ENCODE results near the gene B3GNT7. TPM values are rescaled to one million over a fixed set of nuclear protein-coding genes. Genes with fewer than 3 reads are reported as not detected.
"Not testable (repeated sequence)": the region's sequence is repeated elsewhere in the genome, so short reads cannot be mapped to it uniquely, and the experiment has no call there.

The B3GNT7 gene
- total and polyA plus RNA-seq, 7 experiments from 2014 or later, result 0.24 to 5.6 (median 0.95) TPM; not detected in 3

- CTCF ChIA-PET; H3K9me3 Mint-ChIP-seq; DNase-seq; H3K27me3 ChIP-seq (ENCODE audit: control insufficient read depth in 2 of 2, insufficient read depth in 2 of 2, low read length in 2 of 2); intact Hi-C loops (cut with micrococcal nuclease); H3K4me1 ChIP-seq (ENCODE audit: control insufficient read depth in 2 of 2, insufficient read depth in 2 of 2, low read length in 2 of 2); ATAC-seq; H3K36me3 ChIP-seq (ENCODE audit: control insufficient read depth in 2 of 3, insufficient read depth in 3 of 3, low read length in 3 of 3); H3K27ac ChIP-seq (ENCODE audit: low read depth, low read length); H3K4me3 ChIP-seq (ENCODE audit: low read length); POLR2A ChIA-PET; H3K4me3 Mint-ChIP-seq; H3K36me3 Mint-ChIP-seq; H3K27ac Mint-ChIP-seq; H3K9me3 ChIP-seq (ENCODE audit: control insufficient read depth in 2 of 3, low read length in 3 of 3): not testable (repeated sequence)
- H3K27me3 Mint-ChIP-seq, result peaks cover 0 to 25% (median 8%) of the 10 kb centered on the region in 5 donors
- H3K4me1 Mint-ChIP-seq, result peaks cover 8 to 16% (median 10%) of the 10 kb centered on the region in 7 donors
Observed at GRCh38 chr2:231401101-231401500, 5.6 kb downstream of the B3GNT7 start.

- CTCF ChIA-PET; H3K27ac Mint-ChIP-seq; H3K4me3 ChIP-seq (ENCODE audit: low read length); ATAC-seq; intact Hi-C loops (cut with micrococcal nuclease); H3K27ac ChIP-seq (ENCODE audit: low read depth, low read length); DNase-seq; H3K36me3 ChIP-seq (ENCODE audit: control insufficient read depth in 2 of 3, insufficient read depth in 3 of 3, low read length in 3 of 3); H3K4me1 ChIP-seq (ENCODE audit: control insufficient read depth in 2 of 2, insufficient read depth in 2 of 2, low read length in 2 of 2); H3K4me3 Mint-ChIP-seq; H3K9me3 ChIP-seq (ENCODE audit: control insufficient read depth in 2 of 3, low read length in 3 of 3); H3K9me3 Mint-ChIP-seq; H3K36me3 Mint-ChIP-seq; POLR2A ChIA-PET; H3K27me3 ChIP-seq (ENCODE audit: control insufficient read depth in 2 of 2, insufficient read depth in 2 of 2, low read length in 2 of 2): not testable (repeated sequence)
- H3K4me1 Mint-ChIP-seq, result peaks cover 8 to 23% (median 18%) of the 10 kb centered on the region in 7 donors
- peaks cover 0 to 14% (median 0%) of the 10 kb centered on the region in 5 donors for H3K27me3 Mint-ChIP-seq
Observed at GRCh38 chr2:231403421-231404182, 8.1 kb downstream of the B3GNT7 start.

- H3K27ac ChIP-seq (ENCODE audit: low read depth, low read length); intact Hi-C loops (cut with micrococcal nuclease); H3K9me3 Mint-ChIP-seq; H3K4me3 ChIP-seq (ENCODE audit: low read length); H3K27ac Mint-ChIP-seq; H3K4me1 ChIP-seq (ENCODE audit: control insufficient read depth in 2 of 2, insufficient read depth in 2 of 2, low read length in 2 of 2); H3K4me3 Mint-ChIP-seq; CTCF ChIA-PET; DNase-seq; H3K27me3 ChIP-seq (ENCODE audit: control insufficient read depth in 2 of 2, insufficient read depth in 2 of 2, low read length in 2 of 2); H3K36me3 ChIP-seq (ENCODE audit: control insufficient read depth in 2 of 3, insufficient read depth in 3 of 3, low read length in 3 of 3); H3K9me3 ChIP-seq (ENCODE audit: control insufficient read depth in 2 of 3, low read length in 3 of 3); POLR2A ChIA-PET; ATAC-seq; H3K36me3 Mint-ChIP-seq: not testable (repeated sequence)
- Mint-ChIP-seq H3K4me1 (peaks cover 8 to 23% (median 18%) of the 10 kb centered on the region in 7 donors), H3K27me3 (peaks cover 0 to 14% (median 0%) of the 10 kb centered on the region in 5 donors)
Observed at GRCh38 chr2:231404183-231404578, 8.7 kb downstream of the B3GNT7 start.

- not testable (repeated sequence) for H3K27ac ChIP-seq (ENCODE audit: low read depth, low read length); H3K4me3 ChIP-seq (ENCODE audit: low read length); H3K4me1 ChIP-seq (ENCODE audit: control insufficient read depth in 2 of 2, insufficient read depth in 2 of 2, low read length in 2 of 2); H3K36me3 Mint-ChIP-seq; DNase-seq; H3K9me3 ChIP-seq (ENCODE audit: control insufficient read depth in 2 of 3, low read length in 3 of 3); H3K36me3 ChIP-seq (ENCODE audit: control insufficient read depth in 2 of 3, insufficient read depth in 3 of 3, low read length in 3 of 3); H3K27me3 ChIP-seq (ENCODE audit: control insufficient read depth in 2 of 2, insufficient read depth in 2 of 2, low read length in 2 of 2); H3K9me3 Mint-ChIP-seq; ATAC-seq; H3K27ac Mint-ChIP-seq
- intact Hi-C loops (cut with micrococcal nuclease), result loop anchor here in 1 of 2 donors (5.0 kb wide), 1 partner anchor 303 kb away; no protein-coding TSS in a partner anchor
- CTCF ChIA-PET, result interaction anchor here (0.7 to 1.3 kb wide), 3 partner anchors 9 to 321 kb away, joined by 3 read pairs; no protein-coding TSS in a partner anchor
- peaks cover 0 to 20% (median 7%) of the 10 kb centered on the region in 5 donors for H3K27me3 Mint-ChIP-seq
- POLR2A ChIA-PET, result interaction anchor here (0.6 kb wide), 1 partner anchor 292 kb away, joined by 4 read pairs; no protein-coding TSS in a partner anchor
- H3K4me1 Mint-ChIP-seq, result peaks cover 8 to 23% (median 18%) of the 10 kb centered on the region in 7 donors
- peak overlapping the region in 4 of 10 donors; percentile 8 to 48 (median 36) for H3K4me3 Mint-ChIP-seq
Observed at GRCh38 chr2:231405601-231406367, 10.3 kb downstream of the B3GNT7 start.

DNA sequence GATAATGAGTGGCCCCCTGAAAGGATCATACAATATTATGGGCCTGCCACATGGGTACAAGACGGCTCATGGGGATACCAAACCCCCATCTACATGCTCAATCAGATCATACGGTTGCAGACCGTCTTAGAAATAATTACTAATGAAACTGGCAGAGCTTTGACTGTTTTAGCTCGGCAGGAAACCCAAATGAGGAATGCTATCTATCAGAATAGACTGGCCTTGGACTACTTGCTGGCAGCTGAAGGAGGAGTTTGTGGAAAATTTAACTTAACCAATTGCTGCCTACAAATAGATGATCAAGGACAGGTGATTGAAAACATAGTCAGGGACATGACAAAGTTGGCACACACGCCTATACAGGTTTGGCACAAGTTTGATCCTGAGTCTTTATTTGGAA, 12.2 kb downstream of the B3GNT7 start:
- peaks cover 0 to 14% (median 5%) of the 10 kb centered on the region in 11 donors for H3K9me3 Mint-ChIP-seq
- intact Hi-C loops (cut with micrococcal nuclease), result loop anchor here in 1 of 2 donors (5.0 kb wide), 1 partner anchor 305 kb away; no protein-coding TSS in a partner anchor
- H3K9me3 ChIP-seq (ENCODE audit: control insufficient read depth in 2 of 3, low read length in 3 of 3); H3K27ac Mint-ChIP-seq; H3K27me3 ChIP-seq (ENCODE audit: control insufficient read depth in 2 of 2, insufficient read depth in 2 of 2, low read length in 2 of 2); POLR2A ChIA-PET; ATAC-seq; H3K4me3 Mint-ChIP-seq; H3K36me3 ChIP-seq (ENCODE audit: control insufficient read depth in 2 of 3, insufficient read depth in 3 of 3, low read length in 3 of 3); DNase-seq; H3K4me3 ChIP-seq (ENCODE audit: low read length); H3K27ac ChIP-seq (ENCODE audit: low read depth, low read length): not testable (repeated sequence)
- H3K36me3 Mint-ChIP-seq, result peaks cover 0 to 12% (median 5%) of the 10 kb centered on the region in 5 donors
- peaks cover 5 to 29% (median 17%) of the 10 kb centered on the region in 5 donors for H3K27me3 Mint-ChIP-seq
- peaks cover 4 to 13% of the 10 kb centered on the region in 2 donors for H3K4me1 ChIP-seq (ENCODE audit: control insufficient read depth in 2 of 2, insufficient read depth in 2 of 2, low read length in 2 of 2)
- peaks cover 13 to 29% (median 21%) of the 10 kb centered on the region in 7 donors for H3K4me1 Mint-ChIP-seq
- CTCF ChIA-PET, result interaction anchor here (1.6 kb wide), 1 partner anchor 15 kb away, joined by 5 read pairs; no protein-coding TSS in a partner anchor

DNA sequence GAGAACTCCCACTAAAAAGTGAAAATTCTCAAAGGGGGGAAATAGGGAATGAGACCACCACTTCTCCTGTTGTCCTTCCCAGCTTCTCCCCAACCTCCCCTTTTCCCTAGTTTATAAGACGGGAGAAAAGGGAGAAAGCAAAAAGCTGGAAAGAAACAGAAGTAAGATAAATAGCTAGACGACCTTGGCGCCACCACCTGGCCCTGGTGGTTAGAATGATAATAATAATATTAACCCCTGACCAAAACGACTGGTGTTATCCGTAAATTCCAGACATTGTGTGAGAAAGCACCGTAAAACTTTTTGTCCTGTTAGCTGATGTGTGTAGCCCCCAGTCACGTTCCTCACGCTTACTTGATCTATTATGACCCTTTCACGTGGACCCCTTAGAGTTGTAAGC, 12.8 kb downstream of the B3GNT7 start:
- peaks cover 4 to 15% of the 10 kb centered on the region in 2 donors for H3K4me1 ChIP-seq (ENCODE audit: control insufficient read depth in 2 of 2, insufficient read depth in 2 of 2, low read length in 2 of 2)
- DNase-seq; POLR2A ChIA-PET; ATAC-seq; H3K27ac ChIP-seq (ENCODE audit: low read depth, low read length); H3K9me3 ChIP-seq (ENCODE audit: control insufficient read depth in 2 of 3, low read length in 3 of 3); H3K36me3 ChIP-seq (ENCODE audit: control insufficient read depth in 2 of 3, insufficient read depth in 3 of 3, low read length in 3 of 3); H3K27ac Mint-ChIP-seq; H3K4me3 ChIP-seq (ENCODE audit: low read length); H3K4me3 Mint-ChIP-seq; H3K27me3 ChIP-seq (ENCODE audit: control insufficient read depth in 2 of 2, insufficient read depth in 2 of 2, low read length in 2 of 2): not testable (repeated sequence)
- peaks cover 0 to 14% (median 5%) of the 10 kb centered on the region in 11 donors for H3K9me3 Mint-ChIP-seq
- H3K36me3 Mint-ChIP-seq, result peaks cover 0 to 12% (median 5%) of the 10 kb centered on the region in 5 donors
- CTCF ChIA-PET, result interaction anchor here (1.0 to 1.6 kb wide), 2 partner anchors 10 to 16 kb away, joined by 5 read pairs; no protein-coding TSS in a partner anchor
- H3K4me1 Mint-ChIP-seq, result peaks cover 13 to 29% (median 21%) of the 10 kb centered on the region in 7 donors
- intact Hi-C loops (cut with micrococcal nuclease), result loop anchor here in 1 of 2 donors (5.0 kb wide), 1 partner anchor 306 kb away; no protein-coding TSS in a partner anchor
- H3K27me3 Mint-ChIP-seq, result peaks cover 9 to 33% (median 22%) of the 10 kb centered on the region in 5 donors

Measured in naive thymus-derived CD4-positive, alpha-beta T cell (primary cell).